B cell (primary cell): ENCODE measurements around the gene PTPRU. TPM values are rescaled to one million over a fixed set of nuclear protein-coding genes. Genes with fewer than 3 reads are reported as not detected.

Source experiments
- ATAC-seq: fragments of 200-7000 bp; cut with Tn5 transposase; one replicate; pipeline ENCODE4 v1.10.0; 2021; ENCODE audit warnings: low read depth, mild to moderate bottlenecking, moderate number of reproducible peaks, moderate library complexity
- CTCF ChIA-PET: fragments of 350-600 bp; sonication (Branson Sonifier 250); formaldehyde crosslinking; loops from one replicate; lab custom pipeline; 2021; ENCODE audit warnings: antibody characterized with exemption, inconsistent platforms; lab: Charles Lee
- POLR2A ChIA-PET: fragments of 350-600 bp; sonication (Branson Sonifier 250); formaldehyde crosslinking; loops from one replicate; lab custom pipeline; 2021; ENCODE audit warnings: antibody characterized with exemption; lab: Charles Lee
- DNase-seq: peaks from one replicate; pipeline ENCODE4 v3.0.0; 2013
- H2AFZ ChIP-seq: 2 replicates; pipeline ENCODE4 v1.6.1; 2012; ENCODE audit warnings: mild to moderate bottlenecking, low read depth, low read length; ENCODE audit not compliant: insufficient read depth, poor library complexity, severe bottlenecking
- H3K27ac ChIP-seq, 2 donors: 1 replicate in 1 of 2; 2 replicates in 1 of 2; pipeline ENCODE4 v1.5.1; 2012 to 2013; ENCODE audit warnings: low read length in 2 of 2, mild to moderate bottlenecking in 2 of 2, moderate library complexity in 1 of 2
- H3K27me3 ChIP-seq, 4 experiments: fragments of 200-600 bp in 1 of 4; sonication (generic) in 1 of 4; replicated peaks in 1 of 4; 1 replicate in 2 of 4; 2 replicates in 2 of 4; pipeline versions ENCODE4 v1.6.1 to v1.7.0; 2013 to 2016; ENCODE audit warnings: low read length in 3 of 4, mild to moderate bottlenecking in 2 of 4, mixed read lengths in 1 of 4, moderate library complexity in 1 of 4; ENCODE audit not compliant: insufficient read depth in 4 of 4, control insufficient read depth in 3 of 4; ENCODE audit errors: control extremely low read depth in 1 of 4
- H3K36me3 ChIP-seq, 2 experiments: replicated peaks in 1 of 2; 1 replicate in 1 of 2; 2 replicates in 1 of 2; pipeline versions ENCODE4 v1.6.1 to v1.7.1; 2013; ENCODE audit warnings: low read length in 1 of 2; ENCODE audit not compliant: insufficient read depth in 2 of 2, control insufficient read depth in 1 of 2; ENCODE audit errors: control extremely low read depth in 1 of 2, extremely low read depth in 1 of 2
- H3K4me1 ChIP-seq, 2 donors: fragments of 200-600 bp in 1 of 2; sonication (generic) in 1 of 2; 1 replicate in 1 of 2; 2 replicates in 1 of 2; pipeline versions ENCODE4 v1.5.1 to v1.6.1; 2013 to 2017; ENCODE audit warnings: low read length in 2 of 2; ENCODE audit not compliant: control insufficient read depth in 2 of 2, insufficient read depth in 2 of 2
- H3K4me2 ChIP-seq: replicated peaks from 2 replicates; pipeline ENCODE3; 2012; ENCODE audit warnings: mild to moderate bottlenecking, low read depth, low read length; ENCODE audit not compliant: poor library complexity, severe bottlenecking
- H3K4me3 ChIP-seq, 5 experiments: fragments of 200-600 bp in 1 of 5; sonication (generic) in 1 of 5; 1 replicate in 3 of 5; 2 replicates in 2 of 5; pipeline versions ENCODE4 v1.5.1 to v1.7.0; 2011 to 2016; ENCODE audit warnings: low read length in 4 of 5, mild to moderate bottlenecking in 4 of 5, low read depth in 2 of 5, control low read depth in 1 of 5, moderate library complexity in 1 of 5; ENCODE audit not compliant: insufficient read depth in 1 of 5; ENCODE audit errors: control extremely low read depth in 1 of 5, extremely low read depth in 1 of 5
- H3K79me2 ChIP-seq: fragments of 200-600 bp; sonication (generic); one replicate; pipeline ENCODE4 v1.6.0; 2016; ENCODE audit warnings: low read length; ENCODE audit not compliant: control insufficient read depth, insufficient read depth
- H3K9ac ChIP-seq: fragments of 200-600 bp; sonication (generic); 2 replicates; pipeline ENCODE4 v1.6.1; 2017; ENCODE audit warnings: mild to moderate bottlenecking, low read length, moderate library complexity
- H3K9me3 ChIP-seq, 3 donors: one replicate each; pipeline versions ENCODE4 v1.6.1 to v1.7.1; 2013; ENCODE audit warnings: low read length in 2 of 3; ENCODE audit not compliant: control insufficient read depth in 2 of 3, insufficient read depth in 1 of 3; ENCODE audit errors: control extremely low read depth in 1 of 3
- H4K20me1 ChIP-seq: 2 replicates; pipeline ENCODE4 v1.6.0; 2012; ENCODE audit warnings: mild to moderate bottlenecking, low read length; ENCODE audit not compliant: insufficient read depth, control insufficient read depth, poor library complexity, severe bottlenecking
- H3K27ac Mint-ChIP-seq: one replicate; pipeline ENCODE4 v1.8.0; 2021; ENCODE audit warnings: mixed read lengths
- H3K27me3 Mint-ChIP-seq: one replicate; pipeline ENCODE4 v1.8.0; 2021; ENCODE audit warnings: mixed read lengths
- H3K4me1 Mint-ChIP-seq: one replicate; pipeline ENCODE4 v1.8.0; 2021; ENCODE audit warnings: mixed read lengths
- H3K4me3 Mint-ChIP-seq: one replicate; pipeline ENCODE4 v1.8.0; 2021; ENCODE audit warnings: mixed read lengths
- H3K9me3 Mint-ChIP-seq: one replicate; pipeline ENCODE4 v1.8.0; 2022; ENCODE audit warnings: mixed read lengths; ENCODE audit not compliant: insufficient read depth
- CTCF ChIP-seq: fragments of 200-600 bp; IDR thresholded peaks from one replicate; pipeline ENCODE4 v1.8.0; 2022; ENCODE audit warnings: antibody characterized with exemption, mild to moderate bottlenecking
- EZH2 ChIP-seq: IDR thresholded peaks from 2 replicates; pipeline ENCODE4 v1.6.1; 2012; ENCODE audit warnings: borderline replicate concordance, low read depth, mild to moderate bottlenecking, moderate library complexity, low read length; ENCODE audit not compliant: insufficient read depth, poor library complexity, severe bottlenecking
- WGBS: methylation state at CpG from one replicate; pipeline ENCODE4 v1.1.5; 2013; ENCODE audit warnings: missing lambda C conversion rate; ENCODE audit not compliant: insufficient coverage; 5-methylcytosine and 5-hydroxymethylcytosine counted together
- intact Hi-C: fragments of 100-400 bp; cut with micrococcal nuclease; formaldehyde crosslinking; loops from one replicate; pipeline ENCODE4 v1.10.0; 2022
- polyA plus RNA-seq: library from polyadenylated mRNA; depleted of rRNA; stranded (reverse); fragments of >200 nt; gene quantifications from 2 replicates; pipeline ENCODE4 v1.2.3, GENCODE V29; 2012
- total RNA-seq, 2 donors: library from RNA; stranded (reverse); fragments of 120-200 nt in 1 of 2; gene quantifications; 1 replicate in 1 of 2; 2 replicates in 1 of 2; pipeline versions ENCODE4 v1.2.3 to v1.2.4, GENCODE V29; 2013 to 2022

Gene PTPRU
- total and polyA plus RNA-seq, 2 donors (not counting 1 experiment from before 2014, with no cell fraction given): 0.10 to 0.25 TPM

GRCh38 chr1:29342351-29342750, 106.0 kb downstream of the PTPRU start:
- no peak overlapping the region for H2AFZ ChIP-seq
- no peak overlapping the region for H3K9ac ChIP-seq
- peaks cover 52% of the 10 kb centered on the region for H3K27me3 Mint-ChIP-seq
- H3K9me3 Mint-ChIP-seq: no peaks in the 10 kb centered on the region
- intact Hi-C loops: no loop called here
- DNase-seq: no peak
- POLR2A ChIA-PET: no interaction called here
- peaks cover 0 to 13% (median 0%) of the 10 kb centered on the region in 4 experiments for H3K27me3 ChIP-seq
- H3K27ac ChIP-seq: no peak overlapping the region
- 88% methylated on average over 7 of the region's 7 CpGs for WGBS
- H3K36me3 ChIP-seq: no peaks in the 10 kb centered on the region
- TF ChIP-seq EZH2: no peak
- no peak for TF ChIP-seq CTCF
- ATAC-seq: no peak
- no peaks in the 10 kb centered on the region for H3K79me2 ChIP-seq
- no peaks in the 10 kb centered on the region for H4K20me1 ChIP-seq
- H3K4me1 ChIP-seq: no peaks in the 10 kb centered on the region
- H3K4me1 Mint-ChIP-seq: no peaks in the 10 kb centered on the region
- H3K4me2 ChIP-seq: no peak overlapping the region
- H3K4me3 Mint-ChIP-seq: no peak overlapping the region
- no peaks in the 10 kb centered on the region for H3K9me3 ChIP-seq
- no peak overlapping the region for H3K27ac Mint-ChIP-seq
- CTCF ChIA-PET: no interaction called here
- H3K4me3 ChIP-seq: no peak overlapping the region

- Histone ChIP-seq H3K4me1 (no peaks in the 10 kb centered on the region), H3K27ac (no peak overlapping the region), H3K9ac (no peak overlapping the region), H3K27me3 (peaks cover 0 to 13% (median 0%) of the 10 kb centered on the region in 4 experiments), H4K20me1 (no peaks in the 10 kb centered on the region), H2AFZ (no peak overlapping the region), H3K36me3 (no peaks in the 10 kb centered on the region), H3K9me3 (no peaks in the 10 kb centered on the region), H3K4me3 (no peak overlapping the region), H3K79me2 (no peaks in the 10 kb centered on the region), H3K4me2 (no peak overlapping the region)
- no peaks in the 10 kb centered on the region for H3K9me3 Mint-ChIP-seq
- no peaks in the 10 kb centered on the region for H3K4me1 Mint-ChIP-seq
- H3K27me3 Mint-ChIP-seq: peaks cover 47% of the 10 kb centered on the region
- H3K27ac Mint-ChIP-seq: no peak overlapping the region
- WGBS: 57% methylated on average over 1 of the region's 2 CpGs
- CTCF ChIA-PET: no interaction called here
- DNase-seq: no peak
- no peak for TF ChIP-seq EZH2
- TF ChIP-seq CTCF: no peak
- intact Hi-C loops: no loop called here
- no peak for ATAC-seq
- no peak overlapping the region for H3K4me3 Mint-ChIP-seq
- POLR2A ChIA-PET: no interaction called here
Measured at GRCh38 chr1:29342983-29343382, 106.7 kb downstream of the PTPRU start.
